GM12872 (cell line): Measurements from ENCODE around the gene KCTD16.

Experiments used
- TF ChIP-seq, protein P1 (sequence below): IDR thresholded peaks from 3 replicates; pipeline ENCODE4 v1.5.1; 2011; ENCODE audit warnings: low read depth, mild to moderate bottlenecking, low read length, moderate library complexity; ENCODE audit not compliant: insufficient read depth

KCTD16 gene

DNA sequence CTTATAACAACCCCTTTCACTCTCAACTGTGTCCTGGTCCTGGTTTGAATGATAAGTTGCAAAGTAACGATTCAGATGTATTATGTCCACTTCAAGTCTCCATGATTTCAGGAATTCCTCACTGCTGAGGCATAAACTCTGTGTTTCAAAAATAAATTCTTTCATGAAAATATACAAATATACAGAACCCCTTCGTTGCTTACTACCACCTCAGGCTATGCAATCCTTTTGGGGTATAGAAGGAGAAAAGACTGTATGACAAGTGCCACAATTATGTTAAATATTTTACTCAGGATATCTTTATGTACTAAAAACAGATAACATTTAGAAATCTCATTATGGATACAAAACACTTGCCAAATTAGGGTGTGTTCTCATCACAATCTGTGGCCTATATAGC, 190.7 kb downstream of the KCTD16 start:
- TF ChIP-seq, protein P1, sequence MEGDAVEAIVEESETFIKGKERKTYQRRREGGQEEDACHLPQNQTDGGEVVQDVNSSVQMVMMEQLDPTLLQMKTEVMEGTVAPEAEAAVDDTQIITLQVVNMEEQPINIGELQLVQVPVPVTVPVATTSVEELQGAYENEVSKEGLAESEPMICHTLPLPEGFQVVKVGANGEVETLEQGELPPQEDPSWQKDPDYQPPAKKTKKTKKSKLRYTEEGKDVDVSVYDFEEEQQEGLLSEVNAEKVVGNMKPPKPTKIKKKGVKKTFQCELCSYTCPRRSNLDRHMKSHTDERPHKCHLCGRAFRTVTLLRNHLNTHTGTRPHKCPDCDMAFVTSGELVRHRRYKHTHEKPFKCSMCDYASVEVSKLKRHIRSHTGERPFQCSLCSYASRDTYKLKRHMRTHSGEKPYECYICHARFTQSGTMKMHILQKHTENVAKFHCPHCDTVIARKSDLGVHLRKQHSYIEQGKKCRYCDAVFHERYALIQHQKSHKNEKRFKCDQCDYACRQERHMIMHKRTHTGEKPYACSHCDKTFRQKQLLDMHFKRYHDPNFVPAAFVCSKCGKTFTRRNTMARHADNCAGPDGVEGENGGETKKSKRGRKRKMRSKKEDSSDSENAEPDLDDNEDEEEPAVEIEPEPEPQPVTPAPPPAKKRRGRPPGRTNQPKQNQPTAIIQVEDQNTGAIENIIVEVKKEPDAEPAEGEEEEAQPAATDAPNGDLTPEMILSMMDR, result no peak

DNA sequence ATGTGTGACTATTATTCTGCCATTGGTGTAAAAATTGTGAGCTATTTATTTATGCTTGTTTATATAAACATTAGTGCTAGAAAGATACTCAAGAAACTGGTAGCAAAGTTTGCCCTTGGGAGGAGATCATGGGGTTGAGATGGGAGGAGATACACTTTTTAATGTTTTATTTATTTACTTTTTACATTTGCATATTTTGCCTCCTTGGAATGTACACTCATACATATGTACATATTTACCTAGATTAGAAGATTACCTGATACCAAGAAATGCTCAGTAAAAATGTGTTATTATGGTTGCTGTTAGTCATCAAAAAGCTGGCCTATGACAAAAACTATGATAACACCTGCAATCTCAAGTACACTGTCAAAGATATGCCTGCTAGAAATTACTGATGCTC, 195.2 kb downstream of the KCTD16 start:
- TF ChIP-seq, protein P1, result no peak

DNA sequence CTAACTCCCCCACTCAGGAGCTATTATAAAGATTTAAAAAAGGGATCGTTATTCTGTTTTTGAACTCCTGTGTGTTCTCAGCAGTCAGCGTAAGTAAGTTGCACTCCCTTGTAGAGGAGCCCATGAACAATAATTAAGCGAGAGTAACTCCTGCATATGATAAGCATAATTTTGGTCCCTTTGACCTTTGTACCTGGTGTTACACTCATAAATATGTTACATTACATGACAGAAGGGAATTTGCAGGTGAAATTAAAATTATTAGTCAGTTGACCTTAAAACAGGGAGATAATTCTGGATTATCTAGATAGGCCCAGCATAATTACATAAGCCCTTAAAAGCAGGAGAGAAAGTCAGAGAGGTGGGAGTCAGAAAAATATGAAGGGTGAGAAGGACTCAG, 197.3 kb downstream of the KCTD16 start:
- TF ChIP-seq, protein P1, result no peak

DNA sequence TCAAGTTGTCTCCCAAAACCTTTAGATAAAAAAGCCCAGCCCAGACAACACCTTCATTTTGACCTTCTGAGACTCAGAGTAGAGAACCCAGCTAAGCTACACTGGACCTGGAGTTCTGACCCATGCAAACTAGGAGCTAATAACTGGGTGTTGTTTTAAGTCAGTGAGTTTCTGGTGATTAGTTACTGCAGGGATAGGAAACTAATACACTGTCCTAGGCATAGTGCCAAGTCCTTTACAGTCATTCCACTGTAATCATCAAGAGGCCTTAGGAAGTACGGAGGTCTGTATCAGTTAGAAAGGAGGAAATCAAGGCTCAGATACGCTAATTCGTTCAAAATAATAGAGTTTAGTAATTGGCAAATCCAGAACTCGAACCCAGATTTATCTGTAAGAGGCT, 197.9 kb downstream of the KCTD16 start:
- TF ChIP-seq, protein P1, result no peak

DNA sequence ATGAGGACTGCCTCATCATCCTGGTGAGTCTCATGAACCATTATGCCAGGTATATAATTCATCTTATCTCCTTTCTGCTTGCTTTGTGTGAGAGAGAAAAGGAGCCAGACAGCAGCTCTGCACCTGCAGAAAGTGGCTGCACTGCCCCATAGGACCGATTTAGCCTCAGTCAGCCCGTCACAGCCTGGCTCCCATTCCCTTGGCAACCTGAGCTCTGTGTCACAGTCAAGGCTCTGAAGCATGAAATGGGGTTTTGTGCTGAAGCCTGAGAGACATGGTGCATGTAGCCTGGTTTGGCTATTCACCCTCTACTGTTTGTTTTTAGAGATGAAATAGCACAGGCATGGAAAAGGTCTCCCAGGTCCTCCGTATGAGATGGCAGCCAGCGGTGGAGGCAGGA, 198.3 kb downstream of the KCTD16 start:
- TF ChIP-seq, protein P1, result no peak

DNA sequence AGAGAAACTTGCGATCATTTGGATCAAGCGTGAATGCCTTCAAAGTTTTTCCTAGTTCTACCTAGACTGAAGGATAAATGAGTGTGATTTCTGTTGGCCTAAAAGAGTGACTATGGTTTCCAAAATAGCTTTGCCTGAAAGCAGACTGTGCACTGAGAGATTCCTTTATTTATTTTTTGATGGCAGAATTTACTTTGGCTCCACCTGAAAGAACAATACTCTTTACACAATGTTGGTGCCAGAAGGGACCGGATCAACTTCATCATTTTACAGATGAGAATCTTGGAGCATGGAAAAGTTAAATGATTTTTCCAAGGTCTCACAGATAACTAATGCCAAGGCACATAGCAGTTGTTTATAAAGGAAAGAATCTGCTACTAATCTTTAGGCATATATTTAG, 199.6 kb downstream of the KCTD16 start:
- TF ChIP-seq, protein P1, result no peak

DNA sequence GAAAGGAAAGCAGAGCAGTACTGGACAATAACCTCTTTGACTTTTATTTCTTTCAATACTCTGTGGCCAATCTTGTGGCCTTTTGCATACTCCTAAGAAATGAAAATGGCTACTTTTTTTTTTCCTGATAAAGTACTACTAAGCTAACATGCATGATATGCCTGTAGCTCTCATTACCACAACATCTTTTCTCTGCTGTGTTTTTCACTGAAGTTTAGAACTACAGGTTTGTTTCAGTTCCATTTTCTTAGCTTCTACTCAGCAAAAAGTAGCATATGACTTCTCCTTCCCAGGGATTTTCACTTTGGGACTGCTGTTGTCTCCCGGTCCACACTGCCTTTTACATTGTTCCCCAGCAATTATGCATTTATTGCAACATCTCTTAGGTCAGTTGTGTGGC, 204.0 kb downstream of the KCTD16 start:
- TF ChIP-seq, protein P1, result no peak

DNA sequence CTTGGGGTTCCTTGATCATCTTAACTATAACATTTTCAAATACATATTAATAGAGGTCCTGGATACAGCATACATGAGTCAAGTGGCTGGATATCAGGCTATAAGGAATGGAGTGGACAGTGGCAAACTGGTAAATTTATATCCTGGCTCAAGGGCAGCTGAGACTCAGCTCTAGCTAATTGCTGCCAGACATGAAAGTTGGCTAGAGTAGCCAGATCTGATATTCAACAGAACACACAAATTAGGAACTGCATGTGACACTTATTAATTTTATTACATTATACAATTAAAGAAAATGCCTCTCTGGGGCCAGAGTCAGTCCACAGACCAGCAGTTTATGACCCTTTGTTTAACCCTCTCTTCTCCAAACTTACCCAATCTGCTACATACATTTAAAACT, 206.5 kb downstream of the KCTD16 start:
- TF ChIP-seq, protein P1, result no peak
